ENCODE results near the gene PRSS38.
A peak's percentile ranks its signal among the peaks of the same experiment; 100 is the strongest.

PRSS38 gene

DNA sequence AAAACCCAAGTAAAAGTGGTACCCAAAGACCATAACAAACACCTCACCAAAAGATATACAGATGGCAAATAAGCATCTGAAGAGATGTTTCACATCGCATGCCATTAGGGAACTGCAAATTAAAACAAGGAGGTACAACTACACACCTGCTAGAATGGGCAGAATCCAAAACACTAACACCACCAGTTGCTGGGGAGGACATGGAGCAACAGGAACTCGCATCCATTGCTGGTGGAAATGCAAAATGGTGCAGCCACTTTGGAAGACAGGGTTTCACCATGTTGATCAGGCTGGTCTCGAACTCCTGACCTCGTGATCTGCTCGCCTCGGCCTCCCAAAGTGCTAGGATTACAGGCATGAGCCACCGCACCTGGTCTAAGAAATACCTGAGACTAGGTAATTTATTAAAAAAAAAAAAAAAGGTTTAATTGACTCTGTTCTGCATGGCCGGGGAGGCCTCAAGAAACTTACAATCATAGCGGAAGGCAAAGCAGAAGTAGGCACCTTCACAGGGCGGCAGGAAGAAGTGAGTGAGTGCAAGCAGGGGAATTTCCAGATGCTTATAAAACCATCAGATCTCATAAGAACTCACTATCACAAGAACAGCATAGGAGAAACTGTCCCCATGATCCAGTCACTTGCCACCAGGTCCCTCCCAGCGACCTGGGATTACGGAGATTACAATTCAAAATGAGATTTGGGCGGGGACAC lies 30.2 kb upstream of the PRSS38 start:
- H3K4me3 ChIP-seq (ENCODE audit: low read depth, low read length): no peak overlapping the region
- TF ChIP-seq, protein P1, sequence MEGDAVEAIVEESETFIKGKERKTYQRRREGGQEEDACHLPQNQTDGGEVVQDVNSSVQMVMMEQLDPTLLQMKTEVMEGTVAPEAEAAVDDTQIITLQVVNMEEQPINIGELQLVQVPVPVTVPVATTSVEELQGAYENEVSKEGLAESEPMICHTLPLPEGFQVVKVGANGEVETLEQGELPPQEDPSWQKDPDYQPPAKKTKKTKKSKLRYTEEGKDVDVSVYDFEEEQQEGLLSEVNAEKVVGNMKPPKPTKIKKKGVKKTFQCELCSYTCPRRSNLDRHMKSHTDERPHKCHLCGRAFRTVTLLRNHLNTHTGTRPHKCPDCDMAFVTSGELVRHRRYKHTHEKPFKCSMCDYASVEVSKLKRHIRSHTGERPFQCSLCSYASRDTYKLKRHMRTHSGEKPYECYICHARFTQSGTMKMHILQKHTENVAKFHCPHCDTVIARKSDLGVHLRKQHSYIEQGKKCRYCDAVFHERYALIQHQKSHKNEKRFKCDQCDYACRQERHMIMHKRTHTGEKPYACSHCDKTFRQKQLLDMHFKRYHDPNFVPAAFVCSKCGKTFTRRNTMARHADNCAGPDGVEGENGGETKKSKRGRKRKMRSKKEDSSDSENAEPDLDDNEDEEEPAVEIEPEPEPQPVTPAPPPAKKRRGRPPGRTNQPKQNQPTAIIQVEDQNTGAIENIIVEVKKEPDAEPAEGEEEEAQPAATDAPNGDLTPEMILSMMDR (IDR thresholded peaks at IDR 0.05; ENCODE audit: insufficient read depth, low read depth, low read length, missing control alignments): no peak
- no peak for DNase-seq (ENCODE audit: low read depth)

DNA sequence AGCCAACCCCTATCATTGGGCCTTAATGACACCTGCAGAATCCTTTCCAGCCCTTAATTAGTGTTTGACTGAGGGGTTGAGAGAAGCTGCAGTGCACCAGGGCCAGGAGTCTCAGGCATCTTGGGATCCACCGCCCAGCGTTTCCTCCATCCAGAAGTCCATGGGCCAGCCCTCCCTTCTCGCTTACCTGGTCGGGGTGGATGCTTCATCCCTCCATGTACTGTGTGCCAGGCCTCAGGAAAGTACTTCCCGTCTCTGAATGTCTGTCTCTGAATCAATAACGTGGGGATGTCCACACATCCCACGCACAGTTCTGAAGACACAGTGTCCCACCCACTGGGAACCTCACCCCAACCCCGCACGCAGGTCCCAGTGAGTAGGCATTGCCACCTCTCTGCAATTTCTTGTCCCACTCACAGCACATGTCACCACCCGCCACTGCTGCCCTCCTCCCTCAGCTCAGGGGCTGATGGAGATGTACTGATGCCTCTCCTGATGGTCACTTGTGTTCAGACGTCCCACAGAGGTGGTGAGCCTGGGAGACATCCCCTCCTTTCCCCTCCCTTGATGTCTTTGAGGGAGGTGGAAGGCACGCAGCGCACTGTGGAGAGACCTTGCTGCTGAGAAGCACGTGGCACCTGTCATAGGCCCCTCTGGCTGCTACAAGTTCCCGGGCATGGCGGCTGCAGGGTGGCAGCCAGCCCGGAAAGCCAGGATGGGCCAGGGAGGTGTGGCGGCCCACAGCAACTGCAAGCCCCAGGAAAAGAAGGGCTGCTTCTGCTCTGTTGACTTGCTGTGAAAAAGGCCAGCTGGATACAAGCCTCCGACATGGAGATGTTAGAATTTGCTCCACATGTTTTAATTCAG lies 29.4 kb upstream of the PRSS38 start:
- DNase-seq (ENCODE audit: low read depth): no peak
- no peak overlapping the region for H3K4me3 ChIP-seq (ENCODE audit: low read depth, low read length)
- TF ChIP-seq, protein P1 (IDR thresholded peaks at IDR 0.05; ENCODE audit: insufficient read depth, low read depth, low read length, missing control alignments): no peak

DNA sequence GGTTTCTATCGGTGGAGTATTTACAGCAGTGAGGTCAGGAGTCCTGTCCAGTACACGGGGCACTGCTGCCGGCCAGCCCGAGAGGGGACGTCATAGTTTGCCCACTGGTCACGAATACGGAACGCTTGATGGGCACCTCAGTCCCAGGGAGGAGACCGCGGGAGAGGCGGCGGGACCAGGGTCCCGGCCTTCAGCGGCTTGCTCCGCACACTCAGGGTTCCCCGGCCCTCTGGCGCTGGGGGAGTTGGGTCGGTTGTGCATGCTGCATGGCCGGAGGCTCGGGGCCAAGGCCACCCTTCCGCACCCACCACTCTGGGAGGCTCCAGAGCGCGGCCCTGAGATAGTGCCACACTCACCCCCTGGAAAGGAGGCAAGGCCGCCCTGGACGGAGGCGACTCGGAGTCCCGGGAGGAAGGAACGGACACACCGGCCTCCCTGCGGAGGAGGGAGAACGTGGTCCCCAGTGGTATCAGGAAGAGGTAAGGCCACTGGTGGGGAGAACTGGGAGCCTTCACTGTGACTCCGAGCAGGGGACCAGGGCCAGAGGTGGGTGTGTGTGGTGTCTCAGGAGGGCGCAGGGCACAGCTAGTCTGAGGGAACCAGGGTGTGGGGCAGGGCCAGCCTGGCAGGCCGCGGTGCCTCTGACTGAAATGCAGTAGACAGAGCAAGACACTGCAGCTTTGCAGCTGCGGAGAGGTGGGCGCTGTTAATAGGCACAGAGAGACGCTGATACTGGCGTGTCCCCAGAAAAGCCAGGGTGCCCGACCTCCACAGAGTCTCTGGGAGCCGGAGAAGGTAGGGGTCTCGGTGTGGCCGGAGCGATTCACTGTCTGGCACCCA lies 28.6 kb upstream of the PRSS38 start:
- DNase-seq (ENCODE audit: low read depth): no peak
- peak overlapping the region; percentile 72 for H3K4me3 ChIP-seq (ENCODE audit: low read depth, low read length)
- TF ChIP-seq, protein P1 (IDR thresholded peaks at IDR 0.05; ENCODE audit: insufficient read depth, low read depth, low read length, missing control alignments): no peak

DNA sequence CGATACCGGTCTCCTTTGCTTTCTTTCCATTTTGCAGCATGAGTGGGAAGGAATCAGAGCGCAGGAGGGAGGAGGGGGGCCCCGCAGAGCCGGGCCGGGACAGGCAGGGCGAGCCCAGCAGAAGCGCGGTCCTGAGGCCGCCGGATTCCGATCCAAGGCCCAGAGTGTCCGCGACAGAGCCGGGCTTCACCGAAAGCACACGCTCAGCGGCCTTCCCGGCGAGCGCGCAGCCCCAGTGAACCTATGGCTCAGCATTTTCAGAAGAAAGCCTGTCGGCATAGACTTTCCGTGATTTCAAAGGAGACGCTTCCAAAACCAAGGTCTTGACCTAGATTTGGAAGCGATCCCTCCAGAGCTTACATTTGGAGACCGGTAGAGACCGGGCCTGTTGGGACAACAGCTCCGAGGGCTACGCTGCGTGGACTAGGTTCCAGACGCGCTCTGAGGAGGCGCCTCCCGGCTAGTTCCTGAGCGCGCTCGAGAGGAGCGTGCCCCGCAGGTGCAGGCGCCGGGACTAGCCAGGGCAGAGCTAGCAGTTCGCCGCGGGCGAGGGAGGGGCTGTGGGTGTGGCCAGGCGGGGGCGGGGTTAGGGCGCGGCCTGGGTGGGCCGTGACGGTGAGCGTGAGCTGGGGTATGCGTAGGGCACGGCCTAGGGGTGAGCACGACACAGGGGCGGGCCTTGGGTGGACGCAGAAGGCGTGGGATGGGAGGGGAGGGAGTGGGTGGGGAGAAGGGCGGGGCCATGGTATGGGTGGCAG lies 27.8 kb upstream of the PRSS38 start:
- DNase-seq (ENCODE audit: low read depth): peak; percentile 98
- TF ChIP-seq, protein P1 (IDR thresholded peaks at IDR 0.05; ENCODE audit: insufficient read depth, low read depth, low read length, missing control alignments): no peak
- H3K4me3 ChIP-seq (ENCODE audit: low read depth, low read length): peak overlapping the region; percentile 72

DNA sequence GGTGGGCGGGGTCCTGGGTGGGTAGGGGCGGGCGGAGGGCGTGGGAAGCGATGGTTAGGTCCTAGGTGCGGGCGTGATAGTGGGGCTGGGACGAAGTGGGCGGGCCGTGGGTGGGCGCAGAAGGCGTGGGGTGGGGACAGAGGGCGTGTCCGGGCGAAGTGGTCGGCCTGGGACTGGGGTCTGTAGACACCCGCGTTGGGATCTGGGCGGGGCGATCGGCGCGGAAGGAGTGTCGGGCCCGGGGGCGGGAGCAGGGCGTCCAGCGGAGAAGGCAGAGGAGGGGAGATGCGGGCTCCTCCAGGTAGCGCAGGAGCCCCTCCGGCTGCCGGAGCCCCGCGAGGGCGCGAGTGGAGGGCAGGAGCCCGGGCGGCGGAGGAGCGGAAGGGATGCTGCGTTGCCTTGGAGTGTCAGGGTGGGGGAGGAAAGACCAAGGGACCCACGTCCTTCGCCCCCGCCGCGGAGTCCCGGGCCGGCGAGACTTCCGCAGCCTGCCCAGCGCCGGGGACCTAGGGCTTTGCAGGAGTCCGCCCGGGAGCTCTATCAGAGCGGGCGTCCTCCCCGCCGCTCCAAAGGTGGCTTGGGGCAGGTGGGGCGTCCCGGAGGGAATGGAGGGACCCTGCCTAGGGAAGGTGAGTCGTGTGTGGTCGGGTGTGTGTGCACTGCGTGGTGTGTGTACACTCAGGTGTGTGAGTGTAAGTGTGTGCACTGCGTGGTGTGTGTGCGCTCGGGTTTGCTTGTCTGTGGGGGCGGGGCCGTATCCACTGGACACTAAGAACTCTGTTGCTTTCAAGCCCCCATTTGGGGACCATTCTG lies 27.0 kb upstream of the PRSS38 start:
- TF ChIP-seq, protein P1 (IDR thresholded peaks at IDR 0.05; ENCODE audit: insufficient read depth, low read depth, low read length, missing control alignments): no peak
- DNase-seq (ENCODE audit: low read depth): no peak
- peak overlapping the region; percentile 57 for H3K4me3 ChIP-seq (ENCODE audit: low read depth, low read length)
